SK-N-SH (cell line): ENCODE results near the gene HAT1.

Source experiments
- EZH2phosphoT487 ChIP-seq: fragments of 200-600 bp; sonication (generic); IDR thresholded peaks from 2 replicates; pipeline ENCODE4 v1.6.1; 2017; ENCODE audit warnings: low read depth, mixed run types, mild to moderate bottlenecking, antibody characterized with exemption, moderate library complexity, borderline replicate concordance
- JUND ChIP-seq: IDR thresholded peaks from 2 replicates; pipeline ENCODE4 v1.4.0; 2012
- MEF2A ChIP-seq: IDR thresholded peaks from 2 replicates; pipeline ENCODE4 v1.4.0; 2012; ENCODE audit warnings: low read depth, borderline replicate concordance
- MXI1 ChIP-seq: IDR thresholded peaks from 2 replicates; pipeline ENCODE4 v1.6.1; 2012; ENCODE audit warnings: mild to moderate bottlenecking, low read depth, low read length, improper control_type of control experiment
- TAF1 ChIP-seq: IDR thresholded peaks from 2 replicates; pipeline ENCODE4 v1.6.1; 2012; ENCODE audit warnings: low read depth, mild to moderate bottlenecking, low read length, moderate library complexity, borderline replicate concordance
- YY1 ChIP-seq: IDR thresholded peaks from 2 replicates; pipeline ENCODE4 v1.4.0; 2012; ENCODE audit warnings: low read depth, mild to moderate bottlenecking
- TF ChIP-seq, protein P1 (sequence below): fragments of 200-600 bp; sonication (generic); IDR thresholded peaks from 2 replicates; pipeline ENCODE4 v1.6.1; 2017; ENCODE audit warnings: antibody characterized with exemption, mild to moderate bottlenecking, moderate library complexity
- TF ChIP-seq, protein P2 (sequence below): IDR thresholded peaks from 2 replicates; pipeline ENCODE4 v1.4.0; 2012; ENCODE audit warnings: low read depth, borderline replicate concordance
- TF ChIP-seq, protein P3 (sequence below): fragments of 150-350 bp; IDR thresholded peaks from 2 replicates; pipeline ENCODE4 v1.6.1; 2016; ENCODE audit warnings: mild to moderate bottlenecking, low read depth, low read length

DNA sequence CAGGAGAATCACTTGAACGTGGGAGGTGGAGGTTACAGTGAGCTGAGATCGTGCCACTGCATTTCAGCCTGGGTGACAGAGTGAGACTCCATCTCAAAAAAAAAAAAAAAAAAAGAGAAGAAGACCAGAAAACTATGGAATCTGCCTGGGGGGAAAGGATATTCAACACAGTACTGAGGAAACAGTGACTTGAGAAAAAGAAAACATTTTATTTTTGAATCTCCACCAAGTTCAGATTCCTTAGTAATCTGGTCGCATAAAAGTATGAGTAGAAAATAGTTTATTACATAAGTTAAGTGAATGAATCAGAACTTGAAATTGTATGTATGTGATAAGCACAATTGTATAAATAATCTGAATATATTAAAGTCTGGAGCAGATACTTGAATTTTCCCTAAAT is 13.0 kb upstream of the HAT1 start:
- TF ChIP-seq, protein P1, sequence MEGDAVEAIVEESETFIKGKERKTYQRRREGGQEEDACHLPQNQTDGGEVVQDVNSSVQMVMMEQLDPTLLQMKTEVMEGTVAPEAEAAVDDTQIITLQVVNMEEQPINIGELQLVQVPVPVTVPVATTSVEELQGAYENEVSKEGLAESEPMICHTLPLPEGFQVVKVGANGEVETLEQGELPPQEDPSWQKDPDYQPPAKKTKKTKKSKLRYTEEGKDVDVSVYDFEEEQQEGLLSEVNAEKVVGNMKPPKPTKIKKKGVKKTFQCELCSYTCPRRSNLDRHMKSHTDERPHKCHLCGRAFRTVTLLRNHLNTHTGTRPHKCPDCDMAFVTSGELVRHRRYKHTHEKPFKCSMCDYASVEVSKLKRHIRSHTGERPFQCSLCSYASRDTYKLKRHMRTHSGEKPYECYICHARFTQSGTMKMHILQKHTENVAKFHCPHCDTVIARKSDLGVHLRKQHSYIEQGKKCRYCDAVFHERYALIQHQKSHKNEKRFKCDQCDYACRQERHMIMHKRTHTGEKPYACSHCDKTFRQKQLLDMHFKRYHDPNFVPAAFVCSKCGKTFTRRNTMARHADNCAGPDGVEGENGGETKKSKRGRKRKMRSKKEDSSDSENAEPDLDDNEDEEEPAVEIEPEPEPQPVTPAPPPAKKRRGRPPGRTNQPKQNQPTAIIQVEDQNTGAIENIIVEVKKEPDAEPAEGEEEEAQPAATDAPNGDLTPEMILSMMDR: no peak
- TF ChIP-seq YY1: no peak
- TF ChIP-seq, protein P2, sequence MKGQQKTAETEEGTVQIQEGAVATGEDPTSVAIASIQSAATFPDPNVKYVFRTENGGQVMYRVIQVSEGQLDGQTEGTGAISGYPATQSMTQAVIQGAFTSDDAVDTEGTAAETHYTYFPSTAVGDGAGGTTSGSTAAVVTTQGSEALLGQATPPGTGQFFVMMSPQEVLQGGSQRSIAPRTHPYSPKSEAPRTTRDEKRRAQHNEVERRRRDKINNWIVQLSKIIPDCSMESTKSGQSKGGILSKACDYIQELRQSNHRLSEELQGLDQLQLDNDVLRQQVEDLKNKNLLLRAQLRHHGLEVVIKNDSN: no peak
- no peak for TF ChIP-seq MXI1
- no peak for TF ChIP-seq EZH2phosphoT487
- TF ChIP-seq, protein P3, sequence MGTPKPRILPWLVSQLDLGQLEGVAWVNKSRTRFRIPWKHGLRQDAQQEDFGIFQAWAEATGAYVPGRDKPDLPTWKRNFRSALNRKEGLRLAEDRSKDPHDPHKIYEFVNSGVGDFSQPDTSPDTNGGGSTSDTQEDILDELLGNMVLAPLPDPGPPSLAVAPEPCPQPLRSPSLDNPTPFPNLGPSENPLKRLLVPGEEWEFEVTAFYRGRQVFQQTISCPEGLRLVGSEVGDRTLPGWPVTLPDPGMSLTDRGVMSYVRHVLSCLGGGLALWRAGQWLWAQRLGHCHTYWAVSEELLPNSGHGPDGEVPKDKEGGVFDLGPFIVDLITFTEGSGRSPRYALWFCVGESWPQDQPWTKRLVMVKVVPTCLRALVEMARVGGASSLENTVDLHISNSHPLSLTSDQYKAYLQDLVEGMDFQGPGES: no peak
- TF ChIP-seq MEF2A: no peak
- no peak for TF ChIP-seq JUND
- no peak for TF ChIP-seq TAF1
